HCT116 (cell line): ENCODE measurements around the gene VAV2. TPM values are rescaled to one million over a fixed set of nuclear protein-coding genes. Genes with fewer than 3 reads are reported as not detected.

Experiments used
- ATAC-seq: fragments of 200-7000 bp; cut with Tn5 transposase; 2 replicates; pipeline ENCODE4 v1.9.1; 2020; ENCODE audit warnings: mild to moderate bottlenecking, moderate library complexity
- BruUV-seq: library from RNA; stranded (reverse); fragments of 400-500 nt; replicated peaks from 2 replicates; lab custom pipeline; 2021; lab: Mats Ljungman, UMichigan
- CTCF ChIA-PET: fragments of 300-600 bp; sonication (Branson Sonifier 250); formaldehyde crosslinking; loops from one replicate; lab custom pipeline; 2021; ENCODE audit warnings: antibody characterized with exemption; lab: Charles Lee
- POLR2A ChIA-PET: fragments of 300-600, 350-600 bp; sonication (Branson Sonifier 250); formaldehyde crosslinking; loops from one replicate; lab custom pipeline; 2021; ENCODE audit warnings: antibody characterized with exemption; lab: Charles Lee
- RAD21 ChIA-PET, 2 experiments: fragments of 300-600 bp; sonication (Branson Sonifier 250); formaldehyde crosslinking; loops; one replicate each; lab custom pipeline; 2023; ENCODE audit warnings: low total read pairs in 2 of 2; ENCODE audit not compliant: uncharacterized antibody in 2 of 2, unreplicated experiment in 2 of 2, low non-redundant PET in 1 of 2; lab: Charles Lee
- DNase-seq: peaks from one replicate; pipeline ENCODE4 v3.0.0-alpha.2; 2010; ENCODE audit warnings: low read depth, low spot score
- H2AFZ ChIP-seq: fragments of 200-600 bp; shearing (Covaris generic), sonication (generic); 2 replicates; pipeline ENCODE4 v1.6.1; 2017; ENCODE audit warnings: low read depth, mixed run types, mixed read lengths, antibody characterized with exemption, low read length; ENCODE audit not compliant: poor library complexity, severe bottlenecking
- H3K27ac ChIP-seq: 2 replicates; pipeline ENCODE4 v1.5.1; 2012; ENCODE audit warnings: low read depth, low read length
- H3K27me3 ChIP-seq: fragments of 200-600 bp; sonication (generic); 2 replicates; pipeline ENCODE4 v1.6.1; 2016; ENCODE audit warnings: mixed run types, low read length, mixed read lengths; ENCODE audit not compliant: insufficient read depth
- H3K36me3 ChIP-seq, 2 experiments: fragments of 200-500 bp in 1 of 2; fragments of 200-600 bp in 1 of 2; sonication (Bioruptor generic) in 1 of 2; sonication (generic) in 1 of 2; 2 replicates each; pipeline versions ENCODE4 v1.5.1 to v1.6.1; 2014 to 2016; ENCODE audit warnings: low read length in 2 of 2, inconsistent platforms in 1 of 2, mixed read lengths in 1 of 2, mixed run types in 1 of 2; ENCODE audit not compliant: insufficient read depth in 2 of 2, control insufficient read depth in 1 of 2
- H3K4me1 ChIP-seq, 2 experiments: fragments of 200-600 bp in 1 of 2; sonication (generic) in 1 of 2; 2 replicates each; pipeline versions ENCODE4 v1.5.1 to v1.6.1; 2012 to 2017; ENCODE audit warnings: low read length in 2 of 2, inconsistent platforms in 1 of 2, mild to moderate bottlenecking in 1 of 2, mixed read lengths in 1 of 2, mixed run types in 1 of 2, moderate library complexity in 1 of 2; ENCODE audit not compliant: insufficient read depth in 2 of 2, control insufficient read depth in 1 of 2
- H3K4me2 ChIP-seq: fragments of 200-600 bp; sonication (generic); 2 replicates; pipeline ENCODE4 v1.6.1; 2017; ENCODE audit warnings: mixed run types, low read length, mixed read lengths
- H3K4me3 ChIP-seq, 2 experiments: fragments of 200-600 bp in 1 of 2; sonication (generic) in 1 of 2; replicated peaks in 1 of 2; 2 replicates each; pipeline ENCODE4 v1.5.1; 2011 to 2016; ENCODE audit warnings: low read length in 2 of 2, control low read depth in 1 of 2, low read depth in 1 of 2, mild to moderate bottlenecking in 1 of 2, mixed read lengths in 1 of 2, mixed run types in 1 of 2
- H3K79me2 ChIP-seq: fragments of 200-600 bp; sonication (generic); 2 replicates; pipeline ENCODE4 v1.6.1; 2017; ENCODE audit warnings: mild to moderate bottlenecking, mixed run types, low read length, moderate library complexity, mixed read lengths; ENCODE audit not compliant: insufficient read depth
- H3K9ac ChIP-seq: fragments of 200-600 bp; sonication (generic); 2 replicates; pipeline ENCODE4 v1.6.1; 2016; ENCODE audit warnings: low read length, mixed read lengths
- H3K9me2 ChIP-seq: fragments of 200-600 bp; sonication (generic), shearing (Covaris generic); 2 replicates; pipeline ENCODE4 v1.6.1; 2017; ENCODE audit warnings: mixed run types, mild to moderate bottlenecking, moderate library complexity; ENCODE audit not compliant: insufficient read depth
- H3K9me3 ChIP-seq, 2 experiments: fragments of 200-500 bp in 1 of 2; fragments of 200-600 bp in 1 of 2; sonication (Bioruptor generic) in 1 of 2; sonication (generic) in 1 of 2; 2 replicates each; pipeline ENCODE4 v1.6.1; 2014 to 2017; ENCODE audit warnings: low read length in 2 of 2, mixed read lengths in 2 of 2, inconsistent platforms in 1 of 2, low read depth in 1 of 2, mild to moderate bottlenecking in 1 of 2, mixed run types in 1 of 2, moderate library complexity in 1 of 2; ENCODE audit not compliant: control insufficient read depth in 1 of 2, insufficient read depth in 1 of 2
- H4K20me1 ChIP-seq: fragments of 200-600 bp; sonication (generic), shearing (Covaris generic); 2 replicates; pipeline ENCODE4 v1.6.1; 2017; ENCODE audit warnings: mixed run types, mild to moderate bottlenecking, moderate library complexity; ENCODE audit not compliant: insufficient read depth
- ATF3 ChIP-seq: IDR thresholded peaks from 2 replicates; pipeline ENCODE4 v1.6.1; 2012
- CEBPB ChIP-seq: IDR thresholded peaks from 2 replicates; pipeline ENCODE4 v1.6.1; 2012; ENCODE audit warnings: low read depth
- CTCF ChIP-seq, 3 experiments: fragments of 200-600 bp in 1 of 3; sonication (generic) in 1 of 3; IDR thresholded peaks in 2 of 3; conservative IDR thresholded peaks in 1 of 3; 2 replicates each; pipeline ENCODE4 v1.5.1; 2012 to 2017; ENCODE audit warnings: low read depth in 2 of 3, low read length in 2 of 3, antibody characterized with exemption in 1 of 3, borderline replicate concordance in 1 of 3, control low read depth in 1 of 3, mild to moderate bottlenecking in 1 of 3, mixed read lengths in 1 of 3, mixed run types in 1 of 3, moderate library complexity in 1 of 3; ENCODE audit not compliant: insufficient read depth in 1 of 3
- EGR1 ChIP-seq: IDR thresholded peaks from 2 replicates; pipeline ENCODE4 v1.6.1; 2012; ENCODE audit warnings: low read depth
- ELF1 ChIP-seq: IDR thresholded peaks from 2 replicates; pipeline ENCODE4 v1.6.1; 2012; ENCODE audit warnings: low read depth, borderline replicate concordance
- EZH2phosphoT487 ChIP-seq: fragments of 200-600 bp; IDR thresholded peaks from 2 replicates; pipeline ENCODE4 v1.6.1; 2018; ENCODE audit warnings: antibody characterized with exemption, borderline replicate concordance
- JUND ChIP-seq: IDR thresholded peaks from 2 replicates; pipeline ENCODE4 v1.6.1; 2012
- RAD21 ChIP-seq: IDR thresholded peaks from 2 replicates; pipeline ENCODE4 v1.6.1; 2012; ENCODE audit warnings: low read depth, mild to moderate bottlenecking
- SIN3A ChIP-seq: IDR thresholded peaks from 2 replicates; pipeline ENCODE4 v1.6.1; 2012; ENCODE audit warnings: low read depth
- SP1 ChIP-seq: IDR thresholded peaks from 2 replicates; pipeline ENCODE4 v1.6.1; 2012; ENCODE audit warnings: low read depth
- SRF ChIP-seq: IDR thresholded peaks from 2 replicates; pipeline ENCODE4 v1.6.1; 2012; ENCODE audit warnings: low read depth
- ZBTB33 ChIP-seq: IDR thresholded peaks from 2 replicates; pipeline ENCODE4 v1.6.1; 2011; ENCODE audit warnings: mild to moderate bottlenecking, low read length, moderate library complexity; ENCODE audit not compliant: insufficient replicate concordance; ENCODE audit errors: extremely low read depth
- ZFX ChIP-seq: fragments of 450-650 bp; IDR thresholded peaks from 2 replicates; pipeline ENCODE4 v1.6.1; 2017
- intact Hi-C: fragments of 100-400 bp; cut with micrococcal nuclease; formaldehyde crosslinking; loops from 2 replicates; pipeline ENCODE4 v1.10.0; 2022
- total RNA-seq: library from RNA; stranded (reverse); gene quantifications from one replicate; pipeline ENCODE4 v1.2.1, GENCODE V29; 2021; ENCODE audit not compliant: unreplicated experiment

Gene VAV2
- total RNA-seq, 1 experiment from 2014 or later: 33.2 TPM

GRCh38 chr9:133713960-133714495, 278.1 kb downstream of the VAV2 start:
- Histone ChIP-seq H3K9me3 (no peaks in the 10 kb centered on the region), H3K9ac (no peak overlapping the region), H3K4me2 (no peak overlapping the region), H3K9me2 (no peaks in the 10 kb centered on the region), H3K79me2 (no peaks in the 10 kb centered on the region), H2AFZ (no peak overlapping the region), H3K36me3 (no peaks in the 10 kb centered on the region), H3K4me3 (no peak overlapping the region), H3K27me3 (no peaks in the 10 kb centered on the region), H3K4me1 (no peaks in the 10 kb centered on the region), H4K20me1 (no peaks in the 10 kb centered on the region), H3K27ac (no peak overlapping the region)
- DNase-seq: no peak
- CTCF ChIA-PET: no interaction called here
- TF ChIP-seq SP1 (no peak), SRF (no peak), RAD21 (no peak), EZH2phosphoT487 (no peak), SIN3A (no peak), ZBTB33 (no peak), JUND (no peak), EGR1 (no peak), ZFX (no peak), CEBPB (no peak), ATF3 (no peak), ELF1 (no peak), CTCF (IDR thresholded peaks at IDR 0.05 in 2 of 3, conservative IDR thresholded peaks at IDR 0.05 in 1 of 3; ENCODE audit: borderline replicate concordance in 1 of 3, insufficient read depth in 1 of 3, low read depth in 2 of 3, low read length in 2 of 3) (no peak)
- ATAC-seq: no peak
- POLR2A ChIA-PET: no interaction called here
- intact Hi-C loops: no loop called here
- no TSS peak for BruUV-seq
- RAD21 ChIA-PET: no interaction called here
